AG10803 (cell line): ENCODE data around the gene CATSPERB.
"Not testable (repeated sequence)": the region's sequence is repeated elsewhere in the genome, so short reads cannot be mapped to it uniquely, and the experiment has no call there.

Experiments used
- DNase-seq: peaks from one replicate; pipeline ENCODE4 v3.0.0; 2010; ENCODE audit warnings: low read depth
- H3K4me3 ChIP-seq: 2 replicates; pipeline ENCODE4 v1.5.1; 2011; ENCODE audit warnings: mild to moderate bottlenecking, low read length, control low read depth
- TF ChIP-seq, protein P1 (sequence below): conservative IDR thresholded peaks from 2 replicates; pipeline ENCODE4 v1.5.1; 2011; ENCODE audit warnings: mild to moderate bottlenecking, low read length, control low read depth, inconsistent platforms

Gene CATSPERB

DNA sequence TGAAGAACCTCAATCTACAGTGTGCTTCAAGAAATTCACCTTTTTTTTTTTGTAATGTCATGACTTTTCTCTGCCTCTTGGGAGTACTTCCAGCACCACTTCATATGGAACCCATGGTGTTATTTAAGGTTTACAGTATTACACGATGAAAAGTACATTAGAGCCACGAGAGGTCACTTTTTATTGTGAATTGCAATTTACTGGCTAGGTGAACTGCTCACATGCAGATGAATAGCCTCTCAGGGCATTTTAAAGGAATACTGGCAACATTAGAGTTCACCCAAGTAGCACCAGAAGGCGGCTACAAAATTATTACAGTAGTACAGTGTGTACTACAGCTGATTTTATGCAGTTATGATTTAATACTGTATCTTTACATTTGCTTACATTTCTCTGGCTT is 122.7 kb downstream of the CATSPERB start:
- H3K4me3 ChIP-seq, result no peak overlapping the region
- DNase-seq, result no peak
- TF ChIP-seq, protein P1, sequence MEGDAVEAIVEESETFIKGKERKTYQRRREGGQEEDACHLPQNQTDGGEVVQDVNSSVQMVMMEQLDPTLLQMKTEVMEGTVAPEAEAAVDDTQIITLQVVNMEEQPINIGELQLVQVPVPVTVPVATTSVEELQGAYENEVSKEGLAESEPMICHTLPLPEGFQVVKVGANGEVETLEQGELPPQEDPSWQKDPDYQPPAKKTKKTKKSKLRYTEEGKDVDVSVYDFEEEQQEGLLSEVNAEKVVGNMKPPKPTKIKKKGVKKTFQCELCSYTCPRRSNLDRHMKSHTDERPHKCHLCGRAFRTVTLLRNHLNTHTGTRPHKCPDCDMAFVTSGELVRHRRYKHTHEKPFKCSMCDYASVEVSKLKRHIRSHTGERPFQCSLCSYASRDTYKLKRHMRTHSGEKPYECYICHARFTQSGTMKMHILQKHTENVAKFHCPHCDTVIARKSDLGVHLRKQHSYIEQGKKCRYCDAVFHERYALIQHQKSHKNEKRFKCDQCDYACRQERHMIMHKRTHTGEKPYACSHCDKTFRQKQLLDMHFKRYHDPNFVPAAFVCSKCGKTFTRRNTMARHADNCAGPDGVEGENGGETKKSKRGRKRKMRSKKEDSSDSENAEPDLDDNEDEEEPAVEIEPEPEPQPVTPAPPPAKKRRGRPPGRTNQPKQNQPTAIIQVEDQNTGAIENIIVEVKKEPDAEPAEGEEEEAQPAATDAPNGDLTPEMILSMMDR, result no peak

DNA sequence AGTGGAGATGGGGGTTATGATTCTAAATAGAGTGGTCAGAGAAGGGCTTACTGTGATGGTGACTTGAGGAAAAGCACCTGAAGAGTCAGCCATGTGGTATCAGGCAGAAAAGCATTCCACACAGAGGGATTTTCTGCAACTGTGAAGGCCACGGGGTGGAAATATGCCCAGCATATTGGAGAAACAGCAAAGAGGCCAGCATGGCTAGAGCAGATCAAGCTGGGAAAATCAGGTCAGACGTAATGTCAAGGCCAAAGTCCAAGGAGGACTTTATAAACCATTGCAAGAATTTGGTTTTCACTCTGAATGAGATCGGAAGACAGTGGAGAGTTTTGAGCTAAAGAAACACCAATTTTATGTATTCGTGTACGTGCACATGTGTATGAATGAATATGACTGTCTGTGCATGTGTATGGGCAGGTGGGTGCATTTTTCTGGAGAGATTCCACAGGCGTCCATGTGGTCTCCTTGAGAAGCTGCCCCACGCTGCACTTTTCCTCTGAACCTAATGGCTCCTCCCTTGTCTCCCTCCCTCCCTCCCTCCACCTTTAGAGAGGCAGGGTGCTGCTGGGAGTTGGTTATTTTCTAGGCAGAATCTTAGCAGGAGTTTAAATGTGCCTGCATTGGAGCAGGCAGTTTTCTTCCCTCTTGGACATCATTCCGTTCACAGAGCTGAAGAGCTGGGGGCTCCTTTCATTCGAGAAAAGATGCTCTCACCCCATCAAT is 124.4 kb downstream of the CATSPERB start:
- TF ChIP-seq, protein P1, result no peak
- DNase-seq, result no peak

DNA sequence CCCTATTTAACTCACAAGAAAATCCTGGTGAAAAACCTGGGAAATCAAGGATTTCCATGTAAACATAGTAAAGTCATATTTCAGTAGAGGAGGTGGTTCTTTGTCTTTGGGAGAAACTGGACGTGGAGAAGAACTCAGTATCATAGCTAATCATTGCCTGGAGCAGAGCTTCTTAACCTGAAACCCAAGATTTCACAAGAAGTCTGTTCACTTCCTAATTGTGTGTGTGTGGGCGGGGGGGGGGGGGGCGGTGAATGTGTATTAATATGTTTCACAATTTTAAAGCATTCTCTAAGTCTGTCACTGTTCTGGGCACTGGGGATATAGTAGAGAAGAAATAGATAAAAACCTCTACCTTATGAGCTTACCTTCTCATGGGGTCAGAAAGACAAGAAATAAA is 125.0 kb downstream of the CATSPERB start:
- H3K4me3 ChIP-seq, result no peak overlapping the region
- no peak for DNase-seq
- TF ChIP-seq, protein P1, result no peak

More for the DNA sequence above, 124.4 kb downstream of the CATSPERB start:
- no peak overlapping the region for H3K4me3 ChIP-seq

DNA sequence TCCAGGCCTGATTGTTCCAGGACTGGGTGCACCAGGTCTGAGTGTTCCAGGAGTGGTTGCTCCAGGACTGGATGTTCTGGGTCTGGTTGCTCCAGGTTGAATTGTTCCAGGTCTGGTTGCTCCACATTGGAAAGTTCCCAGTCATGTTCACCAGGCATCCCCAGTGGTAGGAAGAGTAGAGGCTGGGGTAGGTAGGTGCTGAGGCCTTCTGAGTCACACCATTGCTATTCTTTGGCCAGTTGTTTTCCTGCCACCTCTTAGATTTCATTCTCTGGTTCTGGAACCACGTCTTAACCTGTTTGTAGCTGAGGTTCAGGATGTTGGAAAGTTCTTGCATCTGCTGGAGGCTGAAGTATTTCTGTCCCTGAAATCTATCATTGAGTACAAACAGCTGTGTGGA is 127.3 kb downstream of the CATSPERB start:
- H3K4me3 ChIP-seq, DNase-seq: not testable (repeated sequence)

DNA sequence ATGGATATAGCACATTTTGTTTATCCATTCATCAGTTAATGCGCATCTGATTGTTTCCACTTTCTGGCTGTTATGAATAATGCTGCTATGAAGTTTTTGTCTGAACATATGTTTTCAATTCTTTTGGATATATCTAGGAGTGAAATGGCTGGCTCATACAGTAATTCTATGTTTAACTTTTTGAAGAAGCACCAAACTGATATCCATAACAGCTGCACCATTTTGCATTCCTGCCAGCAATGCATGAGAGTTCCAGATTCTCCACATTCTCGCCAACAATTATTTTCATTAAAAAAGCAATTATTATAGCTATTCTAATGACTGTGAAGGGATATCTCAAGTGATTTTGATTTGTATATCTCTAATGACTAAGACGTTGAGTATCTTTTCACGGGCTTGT is 131.9 kb downstream of the CATSPERB start:
- TF ChIP-seq, protein P1, result no peak
- no peak for DNase-seq
- H3K4me3 ChIP-seq, result no peak overlapping the region

DNA sequence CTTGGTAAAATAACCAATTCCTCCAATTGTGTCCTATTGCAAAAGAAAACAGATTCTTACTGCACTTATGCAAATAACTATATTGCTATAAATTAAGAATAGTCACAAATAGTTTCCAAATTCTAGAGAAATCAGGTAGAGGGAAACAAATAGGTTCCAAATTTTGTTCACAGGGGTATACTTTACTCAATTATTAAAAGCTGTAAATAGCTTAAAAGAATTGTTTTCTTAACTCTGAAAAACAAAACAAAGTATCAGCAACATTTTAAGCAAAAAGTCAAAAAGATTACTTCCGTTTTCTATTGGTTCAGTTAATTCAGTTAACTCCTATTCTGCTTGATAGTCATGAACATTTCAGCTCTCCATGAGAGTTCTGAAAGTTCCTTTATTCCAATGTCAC is 136.2 kb downstream of the CATSPERB start:
- DNase-seq, result no peak
- H3K4me3 ChIP-seq, result no peak overlapping the region
- TF ChIP-seq, protein P1, result no peak

DNA sequence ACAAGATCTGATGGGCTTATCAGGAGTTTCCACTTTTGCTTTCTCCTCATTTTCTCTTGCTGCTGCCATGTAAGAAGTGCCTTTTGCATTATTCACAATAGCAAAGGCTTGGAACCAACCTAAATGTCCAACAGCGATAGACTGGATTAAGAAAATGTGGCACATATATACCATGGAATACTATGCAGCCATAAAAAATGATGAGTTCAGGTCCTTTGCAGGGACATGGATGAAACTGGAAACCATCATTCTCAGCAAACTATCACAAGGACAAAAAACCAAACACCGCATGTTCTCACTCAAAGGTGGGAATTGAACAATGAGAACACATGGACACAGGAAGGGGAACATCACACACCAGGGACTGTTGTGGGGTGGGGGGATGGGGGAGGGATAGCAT is 137.9 kb downstream of the CATSPERB start:
- not testable (repeated sequence) for DNase-seq, H3K4me3 ChIP-seq

DNA sequence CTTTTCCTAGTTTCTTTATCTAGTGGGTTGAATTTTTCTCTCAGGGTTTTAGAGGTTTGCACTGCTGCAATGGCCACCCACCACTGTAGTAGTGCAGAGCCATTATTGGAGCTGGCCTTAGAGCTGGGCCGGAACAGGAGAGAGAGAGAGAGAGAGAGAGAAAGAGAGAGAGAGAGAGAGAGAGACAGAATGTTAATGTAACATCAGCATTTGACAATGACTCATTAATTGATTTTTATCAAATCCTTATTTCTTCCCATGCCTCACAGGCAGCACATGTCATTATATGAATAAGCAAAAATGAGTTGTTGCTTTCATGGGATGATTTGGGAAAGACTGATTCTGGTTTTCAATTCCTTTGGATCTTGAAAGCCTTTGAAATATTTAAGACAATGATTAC is 145.5 kb downstream of the CATSPERB start:
- TF ChIP-seq, protein P1, result no peak
- no peak for DNase-seq
- H3K4me3 ChIP-seq, result no peak overlapping the region
